ENCODE measurements around the gene EYA2. TPM values are rescaled to one million over a fixed set of nuclear protein-coding genes. Genes with fewer than 3 reads are reported as not detected.

Gene EYA2
- polyA plus RNA-seq, 1 donor (not counting 4 experiments of a cell fraction or from before 2014, with no cell fraction given), result not detected

- H3K9me3 ChIP-seq (ENCODE audit: control insufficient read depth, low read depth, low read length), result no peaks in the 10 kb centered on the region
- dilution Hi-C loops (cut with MboI; ENCODE audit: extremely low pct_ligation_motif_present, low sequenced_read_pairs), result no loop called here
- H3K4me2 ChIP-seq (ENCODE audit: control insufficient read depth, extremely low read depth, insufficient read depth, low read depth, low read length), result no peak overlapping the region
- no peak overlapping the region for H2AFZ ChIP-seq (ENCODE audit: control insufficient read depth, low read length)
- H3K9me1 ChIP-seq (ENCODE audit: control insufficient read depth, extremely low read depth, insufficient read depth, low read length), result no peaks in the 10 kb centered on the region
- H3K36me3 ChIP-seq (ENCODE audit: control insufficient read depth in 2 of 2, extremely low read depth in 1 of 2, insufficient read depth in 2 of 2, low read length in 2 of 2), result no peaks in the 10 kb centered on the region
- no peak overlapping the region for H3K27ac ChIP-seq (ENCODE audit: control insufficient read depth, insufficient read depth, low read length)
- TF ChIP-seq EZH2 (IDR thresholded peaks at IDR 0.05; ENCODE audit: low read length) (no peak), CTCF (optimal IDR thresholded peaks at IDR 0.05 in 1 of 3, IDR thresholded peaks at IDR 0.05 in 1 of 3, conservative IDR thresholded peaks at IDR 0.05 in 1 of 3; ENCODE audit: extremely low read depth in 1 of 3, insufficient read depth in 2 of 3, low read length in 3 of 3) (no peak)
- no peaks in the 10 kb centered on the region for H4K20me1 ChIP-seq (ENCODE audit: control insufficient read depth, extremely low read depth, insufficient read depth, low read length)
- H3K27me3 ChIP-seq (ENCODE audit: control insufficient read depth, extremely low read depth, insufficient read depth, low read length), result no peaks in the 10 kb centered on the region
- no peaks in the 10 kb centered on the region for H3K79me2 ChIP-seq (ENCODE audit: control insufficient read depth, insufficient read depth, low read length)
- H3K4me3 ChIP-seq (ENCODE audit: control insufficient read depth in 2 of 3, extremely low read depth in 1 of 3, insufficient read depth in 2 of 3, low read depth in 1 of 3, low read length in 3 of 3), result no peak overlapping the region
- DNase-seq (ENCODE audit: low read depth, low spot score) (no peak), FAIRE-seq (no peak)
- no peak overlapping the region for H3K9ac ChIP-seq (ENCODE audit: control insufficient read depth, extremely low read depth, insufficient read depth, low read length)
- H3K4me1 ChIP-seq (ENCODE audit: control insufficient read depth, extremely low read depth, insufficient read depth, low read length), result no peaks in the 10 kb centered on the region
These were observed 184.4 kb downstream of the EYA2 start for GRCh38 chr20:47079047-47079446.

- Histone ChIP-seq H3K4me1 (ENCODE audit: control insufficient read depth, extremely low read depth, insufficient read depth, low read length) (no peaks in the 10 kb centered on the region), H3K27ac (ENCODE audit: control insufficient read depth, insufficient read depth, low read length) (no peak overlapping the region), H2AFZ (ENCODE audit: control insufficient read depth, low read length) (no peak overlapping the region), H3K9ac (ENCODE audit: control insufficient read depth, extremely low read depth, insufficient read depth, low read length) (no peak overlapping the region), H3K4me2 (ENCODE audit: control insufficient read depth, extremely low read depth, insufficient read depth, low read depth, low read length) (no peak overlapping the region), H3K27me3 (ENCODE audit: control insufficient read depth, extremely low read depth, insufficient read depth, low read length) (no peaks in the 10 kb centered on the region), H3K4me3 (ENCODE audit: control insufficient read depth in 2 of 3, extremely low read depth in 1 of 3, insufficient read depth in 2 of 3, low read depth in 1 of 3, low read length in 3 of 3) (no peak overlapping the region), H3K9me3 (ENCODE audit: control insufficient read depth, low read depth, low read length) (no peaks in the 10 kb centered on the region), H4K20me1 (ENCODE audit: control insufficient read depth, extremely low read depth, insufficient read depth, low read length) (no peaks in the 10 kb centered on the region), H3K79me2 (ENCODE audit: control insufficient read depth, insufficient read depth, low read length) (no peaks in the 10 kb centered on the region), H3K9me1 (ENCODE audit: control insufficient read depth, extremely low read depth, insufficient read depth, low read length) (no peaks in the 10 kb centered on the region), H3K36me3 (ENCODE audit: control insufficient read depth in 2 of 2, extremely low read depth in 1 of 2, insufficient read depth in 2 of 2, low read length in 2 of 2) (no peaks in the 10 kb centered on the region)
- dilution Hi-C loops (cut with MboI; ENCODE audit: extremely low pct_ligation_motif_present, low sequenced_read_pairs), result no loop called here
- no peak for TF ChIP-seq EZH2 (IDR thresholded peaks at IDR 0.05; ENCODE audit: low read length)
- no peak for TF ChIP-seq CTCF (optimal IDR thresholded peaks at IDR 0.05 in 1 of 3, IDR thresholded peaks at IDR 0.05 in 1 of 3, conservative IDR thresholded peaks at IDR 0.05 in 1 of 3; ENCODE audit: extremely low read depth in 1 of 3, insufficient read depth in 2 of 3, low read length in 3 of 3)
- no peak for DNase-seq (ENCODE audit: low read depth, low spot score)
- no peak for FAIRE-seq
These were observed 185.7 kb downstream of the EYA2 start for GRCh38 chr20:47080365-47080764.
